ENCODE measurements around the gene CHMP2A.

CHMP2A gene

GRCh38 chr19:58569943-58570670 lies 15.2 kb upstream of the CHMP2A start:
- no peak for DNase-seq (ENCODE audit: low spot score)

- no peak for DNase-seq (ENCODE audit: low spot score)
Observed at GRCh38 chr19:58569191-58569942, 14.5 kb upstream of the CHMP2A start.

GRCh38 chr19:58568453-58569130 lies 13.7 kb upstream of the CHMP2A start:
- no peak for DNase-seq (ENCODE audit: low spot score)

- DNase-seq (ENCODE audit: low spot score) = no peak
Observed at GRCh38 chr19:58566989-58567388, 12.1 kb upstream of the CHMP2A start.

GRCh38 chr19:58563823-58564222 lies 8.9 kb upstream of the CHMP2A start:
- no peak for DNase-seq (ENCODE audit: low spot score)

GRCh38 chr19:58563034-58563573 lies 8.2 kb upstream of the CHMP2A start:
- no peak for DNase-seq (ENCODE audit: low spot score)

- DNase-seq (ENCODE audit: low spot score) = no peak
Observed at GRCh38 chr19:58562122-58563033, 7.5 kb upstream of the CHMP2A start.

GRCh38 chr19:58561373-58562121 lies 6.6 kb upstream of the CHMP2A start:
- DNase-seq (ENCODE audit: low spot score) = no peak

- DNase-seq (ENCODE audit: low spot score) = no peak
Observed at GRCh38 chr19:58560921-58561320, 6.0 kb upstream of the CHMP2A start.

GRCh38 chr19:58560007-58560887 lies 5.3 kb upstream of the CHMP2A start:
- no peak for DNase-seq (ENCODE audit: low spot score)

GRCh38 chr19:58559275-58560006 lies 4.5 kb upstream of the CHMP2A start:
- peak; percentile 59 for DNase-seq (ENCODE audit: low spot score)

- peak; percentile 99 for DNase-seq (ENCODE audit: low spot score)
Observed at GRCh38 chr19:58558623-58559274, 3.8 kb upstream of the CHMP2A start.

- peak; percentile 66 for DNase-seq (ENCODE audit: low spot score)
Observed at GRCh38 chr19:58558066-58558622, 3.2 kb upstream of the CHMP2A start, which contains the start of gene UBE2M. TSS of gene UBE2M (minus strand) at chr19:58558611. CDS start at chr19:58558381, 230 bp downstream.

- no peak for DNase-seq (ENCODE audit: low spot score)
Observed at GRCh38 chr19:58557221-58558065, 2.5 kb upstream of the CHMP2A start.

- DNase-seq (ENCODE audit: low spot score) = no peak
Observed at GRCh38 chr19:58556622-58557220, 1.8 kb upstream of the CHMP2A start.

- DNase-seq (ENCODE audit: low spot score) = no peak
Observed at GRCh38 chr19:58555920-58556621, 1.2 kb upstream of the CHMP2A start.
